GM18907 (cell line): ENCODE measurements around the gene EXOC6B.
A peak's percentile ranks its signal among the peaks of the same experiment; 100 is the strongest.

ENCODE experiments used
- ATAC-seq: cut with Tn5 transposase; IDR thresholded peaks from one replicate; pipeline ENCODE4 v1.9.1; 2021; ENCODE audit warnings: mild to moderate bottlenecking, moderate library complexity; ENCODE audit not compliant: unreplicated experiment

EXOC6B gene

GRCh38 chr2:72139874-72140620 is 685.8 kb downstream of the EXOC6B start:
- no peak for ATAC-seq

- ATAC-seq = no peak
These were observed 686.4 kb downstream of the EXOC6B start for GRCh38 chr2:72139471-72139873.

GRCh38 chr2:72138921-72139381 is 686.9 kb downstream of the EXOC6B start:
- ATAC-seq = no peak

GRCh38 chr2:72138011-72138881 is 687.6 kb downstream of the EXOC6B start:
- no peak for ATAC-seq

- ATAC-seq = peak; percentile 90
These were observed 688.3 kb downstream of the EXOC6B start for GRCh38 chr2:72137498-72138010.

- ATAC-seq = peak; percentile 9
These were observed 688.8 kb downstream of the EXOC6B start for GRCh38 chr2:72136933-72137497.

- ATAC-seq = no peak
These were observed 689.5 kb downstream of the EXOC6B start for GRCh38 chr2:72136331-72136730.

GRCh38 chr2:72135921-72136320 is 689.9 kb downstream of the EXOC6B start:
- ATAC-seq = no peak

GRCh38 chr2:72134997-72135800 is 690.6 kb downstream of the EXOC6B start:
- ATAC-seq = no peak

- ATAC-seq = no peak
These were observed 691.3 kb downstream of the EXOC6B start for GRCh38 chr2:72134408-72134996.

- no peak for ATAC-seq
These were observed 692.0 kb downstream of the EXOC6B start for GRCh38 chr2:72133721-72134407.

GRCh38 chr2:72132981-72133720 is 692.7 kb downstream of the EXOC6B start:
- no peak for ATAC-seq

GRCh38 chr2:72131916-72132841 is 693.7 kb downstream of the EXOC6B start:
- ATAC-seq = no peak

GRCh38 chr2:72131371-72131891 is 694.4 kb downstream of the EXOC6B start:
- ATAC-seq = no peak

GRCh38 chr2:72130659-72131360 is 695.0 kb downstream of the EXOC6B start:
- ATAC-seq = no peak

- no peak for ATAC-seq
These were observed 696.0 kb downstream of the EXOC6B start for GRCh38 chr2:72129681-72130340.
